UCSD-AML1 (cell line): ENCODE results near the gene OR11L1.

Source experiments
- DNase-seq: peaks from one replicate; lab custom pipeline; 2025; ENCODE audit not compliant: unreplicated experiment; lab: John Stamatoyannopoulos, UW

The OR11L1 gene

DNA sequence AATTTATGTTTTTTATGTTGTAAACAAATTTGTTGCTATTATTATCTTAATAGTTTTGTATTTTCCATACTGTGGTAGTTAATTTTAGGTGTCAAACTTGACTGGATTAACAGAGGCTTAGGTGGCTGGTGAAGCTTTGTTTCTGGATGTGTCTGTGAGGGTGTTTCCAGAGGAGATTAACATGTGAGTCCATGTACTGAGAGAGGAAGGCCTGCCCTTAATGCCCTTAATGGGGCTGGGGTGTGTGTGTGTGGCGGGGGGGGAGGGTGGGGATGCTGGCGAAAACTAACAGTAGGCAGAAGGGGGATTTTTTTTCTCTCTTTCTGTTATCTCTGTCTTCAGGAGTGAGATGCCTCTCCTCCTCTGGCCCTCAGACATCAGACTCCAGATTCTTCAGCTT, 19.6 kb downstream of the OR11L1 start:
- no peak for DNase-seq

DNA sequence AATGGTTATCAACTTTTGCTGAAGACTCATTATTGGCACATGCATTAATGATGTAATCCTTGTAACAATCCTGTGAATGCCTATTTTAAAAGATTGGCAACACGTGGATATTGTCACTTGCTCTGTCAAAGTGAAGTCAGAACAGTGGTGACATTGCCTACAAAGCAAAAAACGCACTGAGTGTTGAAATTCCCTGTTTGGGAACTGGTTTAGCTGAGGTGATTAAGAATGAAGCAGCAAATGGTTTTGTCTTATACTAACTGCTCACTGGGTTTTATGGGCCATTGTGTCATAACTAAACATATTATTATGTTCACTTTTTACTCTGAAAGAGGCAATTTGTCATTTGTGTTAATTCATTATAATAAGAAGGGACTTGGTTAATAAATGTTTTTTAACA, 29.1 kb downstream of the OR11L1 start:
- no peak for DNase-seq

DNA sequence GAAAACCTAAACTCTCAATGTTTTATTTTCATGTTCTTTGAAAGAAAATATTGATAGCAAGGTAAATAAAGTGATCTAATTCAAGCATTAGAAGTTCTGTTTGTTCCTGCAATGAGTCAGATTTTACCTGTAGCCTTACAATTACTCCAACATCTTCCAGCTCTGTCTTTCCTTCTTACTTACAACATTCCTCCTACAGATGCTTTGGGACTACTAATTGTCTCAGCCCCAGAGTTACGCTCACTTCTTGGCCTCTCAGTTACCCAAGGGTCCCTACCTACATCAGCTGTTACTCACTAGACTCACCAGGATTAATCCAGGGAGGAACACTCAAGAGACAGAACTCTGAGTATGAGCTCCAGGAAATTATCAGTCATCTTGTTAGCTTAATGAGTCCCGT, 44.2 kb downstream of the OR11L1 start:
- no peak for DNase-seq
